Fibroblast of mammary gland (primary cell): ENCODE data around the gene ZBTB39.
A peak's percentile ranks its signal among the peaks of the same experiment; 100 is the strongest.

Experiments used
- DNase-seq: peaks from one replicate; pipeline ENCODE4 v3.0.0-alpha.2; 2010; ENCODE audit warnings: low read depth
- H3K4me3 ChIP-seq: 2 replicates; pipeline ENCODE4 v1.5.1; 2011; ENCODE audit warnings: low read depth, mild to moderate bottlenecking, low read length, moderate library complexity; ENCODE audit not compliant: control insufficient read depth
- CTCF ChIP-seq: conservative IDR thresholded peaks from 2 replicates; pipeline ENCODE4 v1.5.1; 2011; ENCODE audit warnings: low read depth, low read length, inconsistent platforms; ENCODE audit not compliant: control insufficient read depth, insufficient read depth

ZBTB39 gene

GRCh38 chr12:57010627-57011247 is 4.4 kb upstream of the ZBTB39 start:
- no peak for TF ChIP-seq CTCF
- no peak overlapping the region for H3K4me3 ChIP-seq
- DNase-seq, result no peak

- no peak for DNase-seq
- no peak overlapping the region for H3K4me3 ChIP-seq
- TF ChIP-seq CTCF, result no peak
Observed at GRCh38 chr12:57009949-57010626, 3.7 kb upstream of the ZBTB39 start.

GRCh38 chr12:57008178-57008577 is 1.8 kb upstream of the ZBTB39 start:
- peak; percentile 71 for TF ChIP-seq CTCF
- peak; percentile 76 for DNase-seq
- no peak overlapping the region for H3K4me3 ChIP-seq

GRCh38 chr12:57006809-57007475 is 596 bp upstream of the ZBTB39 start:
- peak overlapping the region; percentile 40 for H3K4me3 ChIP-seq
- TF ChIP-seq CTCF, result no peak
- DNase-seq, result no peak

GRCh38 chr12:57004651-57005050 is 1.7 kb downstream of the ZBTB39 start:
- TF ChIP-seq CTCF, result no peak
- DNase-seq, result no peak
- no peak overlapping the region for H3K4me3 ChIP-seq

- no peak overlapping the region for H3K4me3 ChIP-seq
- no peak for DNase-seq
- TF ChIP-seq CTCF, result no peak
Observed at GRCh38 chr12:57003395-57003794, 3.0 kb downstream of the ZBTB39 start.
